Measurements from ENCODE around the gene ATP5MG. TPM values are rescaled to one million over a fixed set of nuclear protein-coding genes. Genes with fewer than 3 reads are reported as not detected.

ATP5MG gene
- total RNA-seq, 1 donor from 2014 or later = 280 TPM

- Mint-ChIP-seq H3K4me3 (ENCODE audit: unreplicated experiment) (no peak overlapping the region), H3K36me3 (ENCODE audit: low read depth, unreplicated experiment) (peaks cover 9% of the 10 kb centered on the region), H3K9me3 (ENCODE audit: unreplicated experiment) (no peaks in the 10 kb centered on the region), H3K27ac (ENCODE audit: unreplicated experiment) (no peak overlapping the region), H3K4me1 (ENCODE audit: unreplicated experiment) (peaks cover 5% of the 10 kb centered on the region), H3K27me3 (ENCODE audit: unreplicated experiment) (peaks cover 1% of the 10 kb centered on the region)
- no peak for DNase-seq (ENCODE audit: low spot score)
- no peak for TF ChIP-seq CTCF (IDR thresholded peaks at IDR 0.05; ENCODE audit: unreplicated experiment)
Measured at GRCh38 chr11:118364956-118365615, 36.3 kb upstream of the ATP5MG start.

GRCh38 chr11:118366287-118366686, 35.1 kb upstream of the ATP5MG start:
- Mint-ChIP-seq H3K4me3 (ENCODE audit: unreplicated experiment) (no peak overlapping the region), H3K4me1 (ENCODE audit: unreplicated experiment) (no peaks in the 10 kb centered on the region), H3K27me3 (ENCODE audit: unreplicated experiment) (peaks cover 1% of the 10 kb centered on the region), H3K36me3 (ENCODE audit: low read depth, unreplicated experiment) (peaks cover 14% of the 10 kb centered on the region), H3K9me3 (ENCODE audit: unreplicated experiment) (no peaks in the 10 kb centered on the region), H3K27ac (ENCODE audit: unreplicated experiment) (no peak overlapping the region)
- no peak for DNase-seq (ENCODE audit: low spot score)
- no peak for TF ChIP-seq CTCF (IDR thresholded peaks at IDR 0.05; ENCODE audit: unreplicated experiment)

GRCh38 chr11:118370774-118371173, 30.6 kb upstream of the ATP5MG start:
- H3K36me3 Mint-ChIP-seq (ENCODE audit: low read depth, unreplicated experiment) = peaks cover 36% of the 10 kb centered on the region
- no peak overlapping the region for H3K27ac Mint-ChIP-seq (ENCODE audit: unreplicated experiment)
- no peak for TF ChIP-seq CTCF (IDR thresholded peaks at IDR 0.05; ENCODE audit: unreplicated experiment)
- H3K4me3 Mint-ChIP-seq (ENCODE audit: unreplicated experiment) = no peak overlapping the region
- no peaks in the 10 kb centered on the region for H3K27me3 Mint-ChIP-seq (ENCODE audit: unreplicated experiment)
- no peaks in the 10 kb centered on the region for H3K4me1 Mint-ChIP-seq (ENCODE audit: unreplicated experiment)
- H3K9me3 Mint-ChIP-seq (ENCODE audit: unreplicated experiment) = no peaks in the 10 kb centered on the region
- no peak for DNase-seq (ENCODE audit: low spot score)

GRCh38 chr11:118373263-118373662, 28.1 kb upstream of the ATP5MG start:
- TF ChIP-seq CTCF (IDR thresholded peaks at IDR 0.05; ENCODE audit: unreplicated experiment) = no peak
- no peak overlapping the region for H3K27ac Mint-ChIP-seq (ENCODE audit: unreplicated experiment)
- H3K4me1 Mint-ChIP-seq (ENCODE audit: unreplicated experiment) = no peaks in the 10 kb centered on the region
- no peak overlapping the region for H3K4me3 Mint-ChIP-seq (ENCODE audit: unreplicated experiment)
- DNase-seq (ENCODE audit: low spot score) = no peak
- H3K36me3 Mint-ChIP-seq (ENCODE audit: low read depth, unreplicated experiment) = peaks cover 42% of the 10 kb centered on the region
- no peaks in the 10 kb centered on the region for H3K27me3 Mint-ChIP-seq (ENCODE audit: unreplicated experiment)
- H3K9me3 Mint-ChIP-seq (ENCODE audit: unreplicated experiment) = no peaks in the 10 kb centered on the region

GRCh38 chr11:118373871-118374270, 27.5 kb upstream of the ATP5MG start:
- no peak overlapping the region for H3K27ac Mint-ChIP-seq (ENCODE audit: unreplicated experiment)
- no peaks in the 10 kb centered on the region for H3K4me1 Mint-ChIP-seq (ENCODE audit: unreplicated experiment)
- no peak for TF ChIP-seq CTCF (IDR thresholded peaks at IDR 0.05; ENCODE audit: unreplicated experiment)

More at GRCh38 chr11:118373871-118374270, 27.5 kb upstream of the ATP5MG start:
- no peaks in the 10 kb centered on the region for H3K27me3 Mint-ChIP-seq (ENCODE audit: unreplicated experiment)
- DNase-seq (ENCODE audit: low spot score) = no peak
- H3K4me3 Mint-ChIP-seq (ENCODE audit: unreplicated experiment) = peak overlapping the region; percentile 51
- H3K9me3 Mint-ChIP-seq (ENCODE audit: unreplicated experiment) = no peaks in the 10 kb centered on the region
- H3K36me3 Mint-ChIP-seq (ENCODE audit: low read depth, unreplicated experiment) = peaks cover 42% of the 10 kb centered on the region
